Stimulated activated CD8-positive, alpha-beta memory T cell treated with anti-CD3 and anti-CD28 coated beads, Interleukin-12 subunit alpha, Interleukin-12 subunit beta, amount 100 ng/mL, for 24 hours (primary cell): ENCODE results near the gene SHPK.

Experiments
- DNase-seq: peaks from one replicate; pipeline ENCODE4 v3.0.0-alpha.2; 2020; ENCODE audit errors: extremely low read depth

SHPK gene, protein sequence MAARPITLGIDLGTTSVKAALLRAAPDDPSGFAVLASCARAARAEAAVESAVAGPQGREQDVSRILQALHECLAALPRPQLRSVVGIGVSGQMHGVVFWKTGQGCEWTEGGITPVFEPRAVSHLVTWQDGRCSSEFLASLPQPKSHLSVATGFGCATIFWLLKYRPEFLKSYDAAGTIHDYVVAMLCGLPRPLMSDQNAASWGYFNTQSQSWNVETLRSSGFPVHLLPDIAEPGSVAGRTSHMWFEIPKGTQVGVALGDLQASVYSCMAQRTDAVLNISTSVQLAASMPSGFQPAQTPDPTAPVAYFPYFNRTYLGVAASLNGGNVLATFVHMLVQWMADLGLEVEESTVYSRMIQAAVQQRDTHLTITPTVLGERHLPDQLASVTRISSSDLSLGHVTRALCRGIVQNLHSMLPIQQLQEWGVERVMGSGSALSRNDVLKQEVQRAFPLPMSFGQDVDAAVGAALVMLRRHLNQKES

DNA sequence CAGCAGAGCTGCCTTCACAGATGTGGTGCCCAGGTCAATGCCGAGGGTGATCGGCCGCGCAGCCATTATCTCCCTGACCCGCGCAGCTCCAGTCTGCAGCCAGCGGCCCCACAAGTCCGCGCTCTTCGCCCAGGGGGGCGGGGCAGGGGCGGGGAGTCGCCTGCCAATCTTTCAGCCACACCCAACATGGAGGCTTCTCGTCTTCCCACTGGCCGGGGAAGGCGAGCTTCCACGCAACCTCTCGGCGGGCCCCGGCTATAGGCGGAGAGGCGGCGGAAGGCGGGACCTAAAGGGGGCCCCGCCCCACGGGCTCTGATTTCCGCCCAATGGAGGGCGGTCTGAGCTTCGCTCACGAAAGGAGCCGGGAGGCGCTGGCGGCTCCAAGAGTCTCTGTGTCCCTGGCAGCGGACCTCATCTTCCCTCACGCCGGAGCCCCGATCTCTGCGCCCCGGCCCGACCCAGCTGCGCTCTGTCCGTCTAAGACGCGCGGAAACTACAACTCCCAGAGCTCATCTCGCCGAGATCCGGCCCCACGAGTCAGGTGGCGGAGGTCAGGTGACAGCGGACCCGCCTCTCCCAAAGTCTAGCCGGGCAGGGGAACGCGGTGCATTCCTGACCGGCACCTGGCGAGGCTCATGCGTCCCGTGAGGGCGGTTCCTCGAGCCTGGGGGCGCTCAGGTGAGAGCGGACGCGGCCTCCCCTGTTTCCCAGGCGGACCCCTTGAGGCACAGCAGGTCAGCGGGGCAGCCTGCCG lies at the start of gene SHPK, which contains the start of gene CTNS:
SHPK (minus strand) TSS at position 97 of the 754 bp plus-strand sequence; CDS start at position 66, 31 bp downstream.
CTNS (plus strand) TSS at position 607 of the 754 bp plus-strand sequence. CDS start 3,447 bp downstream, outside the sequence.
- peak; percentile 84 for DNase-seq

DNA sequence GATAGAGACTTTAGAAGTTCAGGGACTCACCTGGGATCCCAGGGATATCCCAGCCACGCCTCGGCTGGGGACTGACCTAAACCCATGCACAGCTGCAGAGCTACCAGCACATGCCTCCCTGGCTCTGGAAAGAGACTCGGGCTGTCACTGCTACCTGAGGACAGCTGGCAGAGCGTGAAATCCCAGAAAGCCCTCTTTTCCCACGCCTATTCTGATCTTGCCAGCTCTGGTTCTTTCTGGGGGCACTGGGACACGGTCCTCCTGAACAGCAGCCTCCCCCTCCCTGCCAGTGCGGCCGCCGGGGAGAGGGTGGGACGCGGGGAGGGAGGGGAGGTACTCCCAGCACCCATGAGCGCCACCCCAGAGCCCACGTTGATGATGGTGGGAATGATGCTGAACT lies 49.1 kb upstream of the SHPK start:
- DNase-seq, result no peak

- DNase-seq, result no peak
Observed at GRCh38 chr17:3683054-3683511, 47.0 kb upstream of the SHPK start.

GRCh38 chr17:3682033-3682432 lies 46.0 kb upstream of the SHPK start:
- DNase-seq, result no peak

DNA sequence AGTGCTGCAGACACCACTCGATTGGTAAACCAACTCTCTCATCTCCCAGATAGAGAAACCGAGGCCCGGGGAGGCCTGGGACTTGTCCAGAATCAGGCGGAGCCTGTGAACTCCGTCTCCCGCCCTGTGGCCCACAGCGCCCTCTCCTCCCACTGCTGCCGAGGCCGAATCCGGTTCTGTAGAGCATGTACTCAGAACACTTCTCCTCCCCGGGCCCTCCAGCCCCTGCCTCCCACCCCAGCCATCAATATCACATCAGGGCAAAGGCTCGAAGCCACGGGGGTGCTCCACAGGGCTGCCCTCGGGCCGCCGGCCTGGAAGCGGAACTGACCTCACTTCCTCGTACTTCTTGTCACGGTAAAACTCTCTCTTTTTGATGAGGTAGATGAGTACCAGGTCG lies 45.5 kb upstream of the SHPK start:
- DNase-seq, result no peak

- no peak for DNase-seq
Observed at GRCh38 chr17:3681057-3681456, 45.0 kb upstream of the SHPK start.

- no peak for DNase-seq
Observed at GRCh38 chr17:3679531-3680126, 43.6 kb upstream of the SHPK start.

- DNase-seq, result no peak
Observed at GRCh38 chr17:3678821-3679530, 42.9 kb upstream of the SHPK start.

DNA sequence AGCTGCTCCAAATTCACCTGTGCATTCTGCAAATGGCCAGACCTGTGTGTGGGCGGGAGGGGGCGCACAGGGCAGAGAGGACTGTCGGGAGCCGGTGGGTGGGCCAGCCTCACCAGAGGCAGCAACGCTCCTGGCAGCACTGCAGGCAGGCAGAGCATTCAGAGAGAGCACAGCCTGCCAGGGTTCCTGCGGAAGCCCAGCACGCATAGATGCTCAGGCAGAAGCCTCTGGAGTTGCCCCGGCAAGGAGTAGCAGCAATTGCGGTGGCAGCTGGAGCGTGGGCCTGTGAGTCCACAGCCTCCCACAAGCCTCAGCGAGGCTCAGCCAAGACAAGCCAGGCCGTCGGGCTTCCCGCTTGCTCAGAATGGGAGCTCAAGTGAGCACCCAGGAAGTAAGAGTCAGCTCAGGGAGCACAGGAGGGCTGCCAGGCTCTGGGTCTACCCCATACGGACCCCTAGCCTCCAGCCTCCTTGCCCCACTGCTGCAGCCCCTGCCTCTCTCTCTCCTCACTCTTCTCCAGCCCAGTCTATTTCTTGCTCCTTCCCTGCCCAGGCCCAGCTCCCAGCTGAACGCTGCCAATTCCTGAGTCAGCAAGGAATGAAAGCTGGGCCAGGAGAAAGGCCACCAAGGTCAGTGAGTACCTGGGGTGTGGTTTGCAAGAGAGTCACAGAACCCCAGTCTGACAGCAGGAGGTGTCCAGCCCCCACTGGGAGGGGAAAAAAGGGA lies 42.2 kb upstream of the SHPK start:
- no peak for DNase-seq

DNA sequence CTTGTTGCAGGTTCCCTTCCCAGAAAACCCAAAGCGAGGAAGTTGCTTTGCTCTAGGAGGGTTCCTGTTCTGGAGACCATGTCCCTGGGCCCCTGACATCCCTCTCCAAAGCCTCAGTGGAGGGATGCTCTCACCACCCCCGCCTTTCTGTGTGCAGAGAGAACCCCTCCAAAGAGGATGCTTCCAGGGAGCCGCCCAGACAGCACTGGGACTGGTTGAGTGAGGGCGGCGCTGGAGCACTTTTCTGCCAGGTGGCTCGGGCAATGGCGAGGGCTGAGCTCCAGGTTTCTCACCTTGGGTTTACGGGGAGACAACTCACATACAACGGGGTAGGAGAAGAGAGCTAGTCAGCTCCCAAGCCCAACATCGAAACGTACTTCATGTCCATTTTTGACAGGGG lies 39.8 kb upstream of the SHPK start:
- DNase-seq, result no peak

DNA sequence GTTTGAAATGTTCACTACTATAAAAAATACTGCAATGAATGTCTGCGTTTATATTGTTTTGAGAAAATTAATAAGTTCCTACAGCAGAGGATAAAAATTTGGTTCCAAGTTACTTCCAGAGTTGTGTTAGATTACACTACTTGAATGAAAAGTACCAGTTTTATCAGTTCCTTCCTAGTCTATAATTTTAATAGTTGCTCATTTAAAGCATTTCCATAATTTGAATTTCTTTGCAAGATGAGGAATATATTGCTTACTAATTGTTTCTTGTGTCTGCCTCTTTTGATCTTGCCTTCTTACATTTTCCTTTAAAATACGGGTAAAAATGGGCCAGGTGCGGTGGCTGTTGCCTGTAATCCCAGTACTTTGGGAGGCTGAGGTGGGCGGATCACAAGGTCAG lies 36.5 kb upstream of the SHPK start:
- DNase-seq, result no peak

DNA sequence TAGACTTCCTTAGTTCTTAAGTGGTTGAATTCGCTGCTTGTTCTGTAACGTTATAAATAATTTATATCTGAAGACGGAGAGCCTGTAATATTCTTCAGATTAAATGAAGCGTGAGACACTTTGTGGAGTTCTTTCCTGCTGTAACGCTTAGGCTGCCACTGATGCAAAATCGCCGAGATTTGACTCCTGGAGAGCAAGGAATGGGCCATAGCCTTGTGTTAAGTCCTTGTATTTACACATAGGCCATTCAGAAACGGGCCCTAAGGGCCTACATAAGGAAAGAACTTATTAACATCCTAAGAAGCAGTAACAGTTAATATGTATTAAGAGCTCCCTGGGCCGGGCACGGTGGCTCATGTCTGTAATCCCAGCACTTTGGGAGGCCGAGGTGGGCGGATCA lies 33.5 kb upstream of the SHPK start:
- DNase-seq, result no peak

- no peak for DNase-seq
Observed at GRCh38 chr17:3669085-3669347, 33.0 kb upstream of the SHPK start.

- DNase-seq, result peak; percentile 94
Observed at GRCh38 chr17:3668279-3669084, 32.4 kb upstream of the SHPK start, which contains the start of the genes EMC6 and TAX1BP3. Gene EMC6 (plus strand): TSS chr17:3668812. CDS start chr17:3669147, 335 bp downstream. Gene TAX1BP3 (minus strand): TSS chr17:3668578. CDS start chr17:3668526, 52 bp downstream.

- DNase-seq, result no peak
Observed at GRCh38 chr17:3667366-3668278, 31.6 kb upstream of the SHPK start.

DNA sequence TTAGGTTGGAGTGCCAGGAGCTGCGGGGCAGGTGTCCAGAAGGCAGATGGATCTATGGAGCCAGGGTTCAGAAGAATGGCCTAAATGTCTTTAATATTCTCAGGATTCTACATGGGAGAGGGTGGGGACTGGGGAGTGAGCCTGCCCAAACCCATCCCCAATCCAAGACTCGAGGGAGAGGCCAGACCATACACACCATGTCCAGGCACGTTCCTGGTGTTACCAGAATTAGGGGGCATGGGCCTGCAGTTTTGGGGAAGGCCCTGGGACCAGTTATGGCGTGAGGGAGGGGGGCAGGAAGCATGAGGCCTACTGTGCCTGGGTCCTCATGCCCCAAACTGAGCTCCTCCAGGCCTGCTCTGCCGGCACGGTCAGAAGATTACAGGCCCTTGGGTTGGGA lies 30.5 kb upstream of the SHPK start:
- DNase-seq, result no peak

- DNase-seq, result no peak
Observed at GRCh38 chr17:3665834-3666233, 29.8 kb upstream of the SHPK start.

GRCh38 chr17:3663102-3664011 lies 27.3 kb upstream of the SHPK start:
- DNase-seq, result no peak
